H9 (cell line): Measurements from ENCODE around the gene GMPR2. TPM values are rescaled to one million over a fixed set of nuclear protein-coding genes. Genes with fewer than 3 reads are reported as not detected.

Source experiments
- DNase-seq: peaks from one replicate; pipeline ENCODE4 v3.0.0-alpha.2; 2017
- H2AFZ ChIP-seq: one replicate; pipeline ENCODE4 v1.6.1; 2013; ENCODE audit warnings: mild to moderate bottlenecking, low read length, control low read depth, moderate library complexity
- H2AK5ac ChIP-seq: 2 replicates; pipeline ENCODE4 v1.6.1; 2013; ENCODE audit warnings: low read length, control low read depth, mixed read lengths; ENCODE audit not compliant: insufficient read length
- H2BK120ac ChIP-seq: one replicate; pipeline ENCODE4 v1.6.1; 2013; ENCODE audit warnings: low read depth, mild to moderate bottlenecking, low read length, control low read depth, inconsistent platforms; ENCODE audit not compliant: poor library complexity, severe bottlenecking
- H2BK12ac ChIP-seq: 2 replicates; pipeline ENCODE4 v1.6.1; 2013; ENCODE audit warnings: low read length, control low read depth, mixed read lengths, low read depth; ENCODE audit not compliant: insufficient read length
- H2BK15ac ChIP-seq: 2 replicates; pipeline ENCODE4 v1.6.1; 2013; ENCODE audit warnings: low read depth, low read length, control low read depth
- H2BK20ac ChIP-seq: one replicate; pipeline ENCODE4 v1.6.1; 2013; ENCODE audit warnings: low read depth, mild to moderate bottlenecking, low read length, control low read depth, inconsistent platforms; ENCODE audit not compliant: poor library complexity, severe bottlenecking
- H2BK5ac ChIP-seq: 2 replicates; pipeline ENCODE4 v1.6.1; 2013; ENCODE audit warnings: low read length, control low read depth, mixed read lengths; ENCODE audit not compliant: insufficient read length
- H3K14ac ChIP-seq: 2 replicates; pipeline ENCODE4 v1.6.1; 2013; ENCODE audit warnings: low read length, control low read depth; ENCODE audit not compliant: insufficient read depth
- H3K18ac ChIP-seq: 2 replicates; pipeline ENCODE4 v1.6.1; 2013; ENCODE audit warnings: low read depth, mild to moderate bottlenecking, mixed read lengths, low read length, control low read depth; ENCODE audit not compliant: insufficient read length
- H3K23ac ChIP-seq: 2 replicates; pipeline ENCODE4 v1.6.1; 2013; ENCODE audit warnings: low read length, control low read depth, mixed read lengths, low read depth; ENCODE audit not compliant: insufficient read length
- H3K23me2 ChIP-seq: 2 replicates; pipeline ENCODE4 v1.6.1; 2013; ENCODE audit warnings: low read depth, mild to moderate bottlenecking, mixed read lengths, low read length, control low read depth; ENCODE audit not compliant: insufficient read length, poor library complexity, severe bottlenecking
- H3K27ac ChIP-seq: 2 replicates; pipeline ENCODE4 v1.5.1; 2013; ENCODE audit warnings: low read length, control low read depth, mixed read lengths, low read depth; ENCODE audit not compliant: insufficient read length
- H3K27me3 ChIP-seq: 2 replicates; pipeline ENCODE4 v1.6.1; 2013; ENCODE audit warnings: low read length, control low read depth, inconsistent platforms; ENCODE audit not compliant: insufficient read depth
- H3K4ac ChIP-seq: 2 replicates; pipeline ENCODE4 v1.6.1; 2013; ENCODE audit warnings: low read depth, mild to moderate bottlenecking, control low read depth, inconsistent platforms, low read length, moderate library complexity
- H3K4me1 ChIP-seq: 2 replicates; pipeline ENCODE4 v1.6.1; 2013; ENCODE audit warnings: low read length, control low read depth, inconsistent platforms; ENCODE audit not compliant: insufficient read depth
- H3K4me2 ChIP-seq: 2 replicates; pipeline ENCODE4 v1.6.1; 2013; ENCODE audit warnings: low read length, control low read depth, mixed read lengths; ENCODE audit not compliant: insufficient read length, insufficient read depth
- H3K56ac ChIP-seq: 2 replicates; pipeline ENCODE4 v1.6.1; 2013; ENCODE audit warnings: low read depth, mild to moderate bottlenecking, mixed read lengths, low read length, control low read depth; ENCODE audit not compliant: insufficient read length
- H3K79me1 ChIP-seq: 2 replicates; pipeline ENCODE4 v1.6.1; 2013; ENCODE audit warnings: low read depth, mild to moderate bottlenecking, moderate library complexity, low read length, control low read depth, inconsistent platforms; ENCODE audit not compliant: insufficient read depth, poor library complexity, severe bottlenecking
- H3K79me2 ChIP-seq: 2 replicates; pipeline ENCODE4 v1.6.1; 2013; ENCODE audit warnings: low read length, control low read depth, inconsistent platforms; ENCODE audit not compliant: insufficient read depth
- H3K9ac ChIP-seq: 2 replicates; pipeline ENCODE4 v1.6.1; 2013; ENCODE audit warnings: low read length, control low read depth, mixed read lengths; ENCODE audit not compliant: insufficient read length; ENCODE audit errors: extremely low read depth
- H3K9me3 ChIP-seq: one replicate; pipeline ENCODE4 v1.6.1; 2013; ENCODE audit warnings: low read depth, low read length, inconsistent platforms; ENCODE audit not compliant: control insufficient read depth
- H3T11ph ChIP-seq: one replicate; pipeline ENCODE4 v1.6.1; 2013; ENCODE audit warnings: mild to moderate bottlenecking, low read length, control low read depth, inconsistent platforms
- H4K20me1 ChIP-seq: one replicate; pipeline ENCODE4 v1.6.1; 2013; ENCODE audit not compliant: control insufficient read depth, insufficient read length, insufficient read depth
- H4K5ac ChIP-seq: 2 replicates; pipeline ENCODE4 v1.6.1; 2013; ENCODE audit warnings: low read depth, mild to moderate bottlenecking, mixed read lengths, low read length, control low read depth; ENCODE audit not compliant: insufficient read length
- H4K8ac ChIP-seq: replicated peaks from 2 replicates; pipeline ENCODE4 v1.6.1; 2013; ENCODE audit warnings: low read length, control low read depth, mixed read lengths, low read depth; ENCODE audit not compliant: insufficient read length
- H4K91ac ChIP-seq: 2 replicates; pipeline ENCODE4 v1.6.1; 2013; ENCODE audit warnings: low read depth, mild to moderate bottlenecking, moderate library complexity, mixed read lengths, low read length, control low read depth; ENCODE audit not compliant: insufficient read length
- H3K27ac Mint-ChIP-seq, 3 experiments: 2 replicates in 2 of 3; 3 replicates in 1 of 3; pipeline ENCODE4 v1.8.0; 2020 to 2021; ENCODE audit warnings: mixed read lengths in 3 of 3, mild to moderate bottlenecking in 1 of 3, moderate library complexity in 1 of 3
- H3K27me3 Mint-ChIP-seq: 2 replicates; pipeline ENCODE4 v1.8.0; 2021; ENCODE audit warnings: low read depth, mild to moderate bottlenecking, moderate library complexity, mixed read lengths
- H3K36me3 Mint-ChIP-seq, 3 experiments: 2 replicates in 2 of 3; 3 replicates in 1 of 3; pipeline ENCODE4 v1.8.0; 2020 to 2021; ENCODE audit warnings: low read depth in 3 of 3, mixed read lengths in 3 of 3; ENCODE audit not compliant: insufficient read depth in 1 of 3
- H3K4me1 Mint-ChIP-seq, 2 experiments: 2 replicates each; pipeline ENCODE4 v1.8.0; 2020; ENCODE audit warnings: mixed read lengths in 2 of 2
- H3K4me3 Mint-ChIP-seq, 2 experiments: 2 replicates in 1 of 2; 3 replicates in 1 of 2; pipeline ENCODE4 v1.8.0; 2020 to 2021; ENCODE audit warnings: mild to moderate bottlenecking in 2 of 2, mixed read lengths in 2 of 2, moderate library complexity in 1 of 2
- H3K9me3 Mint-ChIP-seq, 2 experiments: 2 replicates in 1 of 2; 3 replicates in 1 of 2; pipeline ENCODE4 v1.8.0; 2020; ENCODE audit warnings: mild to moderate bottlenecking in 2 of 2, mixed read lengths in 2 of 2, moderate library complexity in 1 of 2
- CTCF ChIP-seq: fragments of 200-600 bp; sonication (generic); conservative IDR thresholded peaks from 3 replicates; pipeline ENCODE4 v1.8.0; 2021; ENCODE audit warnings: antibody characterized with exemption, mild to moderate bottlenecking
- WGBS: extraction: QIAGEN DNeasy Blood & Tissue Kit; methylation state at CpG from one replicate; pipeline ENCODE4 v1.1.7; 2013; ENCODE audit warnings: missing lambda C conversion rate, low lambda C conversion rate, mixed read lengths; ENCODE audit not compliant: insufficient read length; ENCODE audit errors: extremely low coverage; 5-methylcytosine and 5-hydroxymethylcytosine counted together
- total RNA-seq: library from RNA; stranded (reverse); gene quantifications from 2 replicates; pipeline ENCODE4 v1.2.1, GENCODE V29; 2021

Gene GMPR2
- total RNA-seq, 1 experiment from 2014 or later: 84.7 TPM

- no peak overlapping the region for H2BK120ac ChIP-seq
Measured at GRCh38 chr14:24246765-24247212, 14.1 kb downstream of the GMPR2 start.

More at GRCh38 chr14:24246765-24247212, 14.1 kb downstream of the GMPR2 start:
- H3K4me1 ChIP-seq: no peaks in the 10 kb centered on the region
- H2AK5ac ChIP-seq: no peak overlapping the region
- no peak for TF ChIP-seq CTCF
- no peak overlapping the region for H3K27ac ChIP-seq
- H2AFZ ChIP-seq: no peak overlapping the region
- no peak overlapping the region for H3K4me3 Mint-ChIP-seq
- DNase-seq: no peak
- no CpG with 5 or more reads among the region's 3 CpGs for WGBS
- H3K79me1 ChIP-seq: no peaks in the 10 kb centered on the region
- H3T11ph ChIP-seq: no peak overlapping the region
- H3K27ac Mint-ChIP-seq: no peak overlapping the region; a peak in 1 of 7 replicates
- H2BK5ac ChIP-seq: no peak overlapping the region
- no peak overlapping the region for H3K23ac ChIP-seq
- H3K56ac ChIP-seq: no peak overlapping the region
- H3K9me3 Mint-ChIP-seq: no peaks in the 10 kb centered on the region
- peaks cover 3% of the 10 kb centered on the region for H3K23me2 ChIP-seq
- H3K79me2 ChIP-seq: no peaks in the 10 kb centered on the region
- no peak overlapping the region for H2BK15ac ChIP-seq
- H3K27me3 ChIP-seq: no peaks in the 10 kb centered on the region
- H3K4me2 ChIP-seq: no peak overlapping the region
- peaks cover 9% of the 10 kb centered on the region in 2 experiments for H3K4me1 Mint-ChIP-seq
- H3K4ac ChIP-seq: no peak overlapping the region
- no peak overlapping the region for H3K14ac ChIP-seq
- H4K20me1 ChIP-seq: no peaks in the 10 kb centered on the region
- H3K27me3 Mint-ChIP-seq: peaks cover 8% of the 10 kb centered on the region; the same call in 1 of the 2 replicates
- no peaks in the 10 kb centered on the region; a peak in 2 of 7 replicates for H3K36me3 Mint-ChIP-seq
- H4K91ac ChIP-seq: no peak overlapping the region
- H3K9me3 ChIP-seq: no peaks in the 10 kb centered on the region
- H3K18ac ChIP-seq: no peak overlapping the region
- no peak overlapping the region for H2BK12ac ChIP-seq
- no peak overlapping the region for H2BK20ac ChIP-seq
- no peak overlapping the region for H4K5ac ChIP-seq
- H4K8ac ChIP-seq: no peak overlapping the region
- H3K9ac ChIP-seq: no peak overlapping the region
